IMR-90 (cell line): ENCODE results near the gene PITPNC1. TPM values are rescaled to one million over a fixed set of nuclear protein-coding genes. Genes with fewer than 3 reads are reported as not detected.

Experiments
- ATAC-seq: fragments of 200-7000 bp; cut with Tn5 transposase; 2 replicates; pipeline ENCODE4 v1.9.1; 2020; ENCODE audit warnings: low read depth, mild to moderate bottlenecking, moderate library complexity
- BruUV-seq: library from RNA; stranded (reverse); fragments of 400-500 nt; replicated peaks from 2 replicates; lab custom pipeline; 2021; lab: Mats Ljungman, UMichigan
- CTCF ChIA-PET: fragments of 300-600 bp; formaldehyde crosslinking; extraction: SDS; loops from one replicate; lab custom pipeline; 2021; ENCODE audit warnings: antibody characterized with exemption; lab: Yijun Ruan, JAX
- POLR2A ChIA-PET: fragments of 300-600 bp; sonication (Branson Sonifier 250); formaldehyde crosslinking; loops from one replicate; lab custom pipeline; 2022; ENCODE audit warnings: antibody characterized with exemption; ENCODE audit not compliant: unreplicated experiment; lab: Charles Lee
- DNase-seq: peaks from one replicate; pipeline ENCODE4 v3.0.0; 2013
- H2AFZ ChIP-seq: replicated peaks from 2 replicates; pipeline ENCODE3; 2013; ENCODE audit warnings: low read length, mild to moderate bottlenecking; ENCODE audit not compliant: poor library complexity
- H2AK5ac ChIP-seq: 2 replicates; pipeline ENCODE4 v1.6.1; 2013; ENCODE audit warnings: low read depth, low read length, inconsistent platforms
- H2AK9ac ChIP-seq: replicated peaks from 2 replicates; pipeline ENCODE3; 2013; ENCODE audit warnings: mild to moderate bottlenecking, low read depth, low read length, moderate library complexity; ENCODE audit not compliant: poor library complexity
- H2BK120ac ChIP-seq: 2 replicates; pipeline ENCODE4 v1.6.1; 2013; ENCODE audit warnings: low read depth, low read length, inconsistent platforms
- H2BK15ac ChIP-seq: 3 replicates; pipeline ENCODE4 v1.6.1; 2013; ENCODE audit warnings: low read depth, low read length, inconsistent platforms
- H2BK20ac ChIP-seq: 2 replicates; pipeline ENCODE4 v1.6.1; 2013; ENCODE audit warnings: low read depth, mild to moderate bottlenecking, inconsistent platforms, low read length, moderate library complexity
- H2BK5ac ChIP-seq: 2 replicates; pipeline ENCODE4 v1.6.1; 2013; ENCODE audit warnings: mild to moderate bottlenecking, low read depth, low read length, inconsistent platforms; ENCODE audit not compliant: poor library complexity, severe bottlenecking
- H3K14ac ChIP-seq: replicated peaks from 2 replicates; pipeline ENCODE4 v1.6.1; 2013; ENCODE audit warnings: low read depth, low read length, inconsistent platforms
- H3K18ac ChIP-seq: 2 replicates; pipeline ENCODE4 v1.6.1; 2013; ENCODE audit warnings: low read depth, low read length, control low read depth
- H3K23ac ChIP-seq: 2 replicates; pipeline ENCODE4 v1.6.1; 2013; ENCODE audit warnings: low read depth, low read length, inconsistent platforms
- H3K27ac ChIP-seq: 2 replicates; pipeline ENCODE4 v1.5.1; 2013; ENCODE audit warnings: mild to moderate bottlenecking, control low read depth, low read length; ENCODE audit not compliant: insufficient read depth
- H3K27me3 ChIP-seq: 2 replicates; pipeline ENCODE4 v1.6.1; 2013; ENCODE audit warnings: low read length; ENCODE audit not compliant: control insufficient read depth, insufficient read depth
- H3K36me3 ChIP-seq: 2 replicates; pipeline ENCODE4 v1.6.1; 2013; ENCODE audit warnings: low read length, mixed read lengths; ENCODE audit not compliant: control insufficient read depth, insufficient read depth
- H3K4ac ChIP-seq: 2 replicates; pipeline ENCODE4 v1.6.1; 2013; ENCODE audit warnings: low read depth, low read length, inconsistent platforms
- H3K4me1 ChIP-seq: 2 replicates; pipeline ENCODE4 v1.6.1; 2013; ENCODE audit warnings: low read length, mixed read lengths; ENCODE audit not compliant: control insufficient read depth, insufficient read depth
- H3K4me2 ChIP-seq: 2 replicates; pipeline ENCODE4 v1.6.1; 2013; ENCODE audit warnings: low read depth, mild to moderate bottlenecking, control low read depth, low read length, moderate library complexity
- H3K4me3 ChIP-seq: 2 replicates; pipeline ENCODE4 v1.5.1; 2013; ENCODE audit warnings: low read depth, mild to moderate bottlenecking, control low read depth, low read length, moderate library complexity; ENCODE audit not compliant: insufficient read depth
- H3K56ac ChIP-seq: 2 replicates; pipeline ENCODE4 v1.6.1; 2013; ENCODE audit warnings: low read length, inconsistent platforms; ENCODE audit not compliant: insufficient read depth; ENCODE audit errors: extremely low read depth
- H3K79me1 ChIP-seq, 2 experiments: 2 replicates each; pipeline ENCODE4 v1.6.1; 2013; ENCODE audit warnings: low read length in 2 of 2, inconsistent platforms in 1 of 2, low read depth in 1 of 2
- H3K9ac ChIP-seq: 2 replicates; pipeline ENCODE4 v1.6.1; 2013; ENCODE audit warnings: low read depth, low read length, control low read depth
- H3K9me1 ChIP-seq: 2 replicates; pipeline ENCODE4 v1.6.1; 2013; ENCODE audit warnings: low read length, inconsistent platforms; ENCODE audit not compliant: insufficient read depth
- H3K9me3 ChIP-seq: 2 replicates; pipeline ENCODE4 v1.6.1; 2013; ENCODE audit warnings: low read length; ENCODE audit not compliant: control insufficient read depth, insufficient read depth
- H4K20me1 ChIP-seq: 2 replicates; pipeline ENCODE4 v1.6.1; 2013; ENCODE audit warnings: low read length, inconsistent platforms; ENCODE audit not compliant: insufficient read depth
- H4K5ac ChIP-seq: 2 replicates; pipeline ENCODE4 v1.6.1; 2013; ENCODE audit warnings: mild to moderate bottlenecking, low read depth, low read length, control low read depth
- H4K8ac ChIP-seq, 2 experiments: 2 replicates each; pipeline ENCODE4 v1.6.1; 2013; ENCODE audit warnings: low read depth in 2 of 2, low read length in 2 of 2, control low read depth in 1 of 2, inconsistent platforms in 1 of 2
- H4K91ac ChIP-seq: 2 replicates; pipeline ENCODE4 v1.6.1; 2013; ENCODE audit warnings: low read depth, low read length, inconsistent platforms; ENCODE audit not compliant: insufficient read depth
- FOS ChIP-seq: fragments of 150-350 bp; IDR thresholded peaks from 2 replicates; pipeline ENCODE4 v1.6.1; 2016; ENCODE audit warnings: low read depth, low read length
- MAFK ChIP-seq: IDR thresholded peaks from 2 replicates; pipeline ENCODE4 v1.6.1; 2012; ENCODE audit warnings: low read depth, low read length, improper control_type of control experiment
- MAZ ChIP-seq: IDR thresholded peaks from 2 replicates; pipeline ENCODE4 v1.6.1; 2012; ENCODE audit warnings: low read depth, mild to moderate bottlenecking, low read length, improper control_type of control experiment, moderate library complexity, borderline replicate concordance
- POLR2A ChIP-seq: IDR thresholded peaks from 2 replicates; pipeline ENCODE4 v1.6.1; 2012; ENCODE audit warnings: mild to moderate bottlenecking, low read depth, low read length
- RCOR1 ChIP-seq: IDR thresholded peaks from 2 replicates; pipeline ENCODE4 v1.6.1; 2012; ENCODE audit warnings: mild to moderate bottlenecking, low read length, improper control_type of control experiment; ENCODE audit not compliant: insufficient replicate concordance
- SMC3 ChIP-seq: fragments of 150-350 bp; IDR thresholded peaks from 2 replicates; pipeline ENCODE4 v1.6.1; 2016; ENCODE audit warnings: low read depth, mild to moderate bottlenecking, antibody characterized with exemption, low read length, moderate library complexity
- WGBS, 2 experiments: methylation state at CpG; one replicate each; pipeline versions ENCODE4 v1.1.5 to v1.1.7; 2013; ENCODE audit warnings: missing lambda C conversion rate in 2 of 2; ENCODE audit not compliant: insufficient read length in 1 of 2; ENCODE audit errors: extremely low coverage in 2 of 2; 5-methylcytosine and 5-hydroxymethylcytosine counted together
- dilution Hi-C: fragments of 300-500 bp; cut with HindIII; formaldehyde crosslinking; loops from one replicate; pipeline ENCODE4 v1.14.3; 2018; ENCODE audit warnings: low sequenced_read_pairs; ENCODE audit not compliant: unreplicated experiment
- in situ Hi-C: fragments of 300-500 bp; cut with MboI; formaldehyde crosslinking; loops from 3 replicates; pipeline ENCODE4 v1.14.3; 2019; ENCODE audit warnings: low sequenced_read_pairs, inconsistent platforms, mixed read lengths
- intact Hi-C: fragments of 100-400 bp; cut with micrococcal nuclease; formaldehyde crosslinking; loops from 2 replicates; pipeline ENCODE4 v1.10.0; 2022
- polyA plus RNA-seq, 3 experiments: library from polyadenylated mRNA; depleted of rRNA; stranded (reverse); fragments of >200 nt; gene quantifications; 2 replicates each; pipeline ENCODE4 v1.2.3, GENCODE V29; 2012; ENCODE audit warnings: low replicate concordance in 1 of 3
- total RNA-seq: library from RNA; depleted of rRNA; stranded (reverse); fragments of >200 nt; gene quantifications from 2 replicates; pipeline ENCODE4 v1.2.3, GENCODE V29; 2012

The PITPNC1 gene
- total and polyA plus RNA-seq, 2 of the 4 experiments (the other 2 are of a cell fraction): 4.1 TPM

DNA sequence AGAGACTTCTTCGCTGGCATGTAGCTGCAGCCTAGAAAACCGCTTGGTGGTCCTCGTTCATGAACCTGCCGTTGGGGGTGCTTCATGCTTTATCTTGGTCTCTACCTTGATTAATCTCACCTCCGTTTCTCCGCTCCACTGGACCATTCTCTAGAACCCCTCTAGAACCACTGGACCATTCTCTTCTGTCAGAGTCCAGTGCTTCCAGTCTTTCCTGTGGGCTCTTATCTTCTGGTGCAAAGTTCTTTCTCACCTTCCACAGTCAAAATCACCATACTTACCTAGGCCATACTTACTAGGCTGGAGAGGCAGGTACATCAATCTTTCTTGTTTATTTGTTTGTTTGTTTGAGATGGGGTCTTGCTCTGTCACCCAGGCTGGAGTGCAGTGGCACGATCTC is 71.4 kb downstream of the PITPNC1 start:
- WGBS, 2 experiments: 98% methylated on average over 6 of the region's 7 CpGs; no CpG with 5 or more reads in 1 of the 2 experiments
- Histone ChIP-seq H3K27ac (no peak overlapping the region), H3K9me1 (no peaks in the 10 kb centered on the region), H2AFZ (no peak overlapping the region), H2AK5ac (no peak overlapping the region), H4K8ac (no peak overlapping the region), H3K56ac (no peak overlapping the region), H4K5ac (no peak overlapping the region), H2BK120ac (no peak overlapping the region), H3K4me3 (no peak overlapping the region), H3K9ac (no peak overlapping the region), H3K23ac (no peak overlapping the region), H3K4me1 (no peaks in the 10 kb centered on the region), H2BK5ac (no peak overlapping the region), H3K4me2 (no peak overlapping the region), H4K91ac (no peak overlapping the region), H3K79me1 (peaks cover 8 to 10% of the 10 kb centered on the region in 2 experiments; a peak in 2 of 4 replicates), H3K27me3 (no peaks in the 10 kb centered on the region), H3K18ac (no peak overlapping the region), H3K14ac (no peak overlapping the region), H2BK20ac (no peak overlapping the region), H3K4ac (no peak overlapping the region), H4K20me1 (no peaks in the 10 kb centered on the region), H3K9me3 (no peaks in the 10 kb centered on the region), H3K36me3 (no peaks in the 10 kb centered on the region), H2BK15ac (no peak overlapping the region), H2AK9ac (no peak overlapping the region)
- TF ChIP-seq MAFK (no peak), MAZ (no peak), FOS (no peak), RCOR1 (no peak), POLR2A (no peak), SMC3 (no peak)
- ChIA-PET CTCF (no interaction called here), POLR2A (no interaction called here)
- intact Hi-C loops: no loop called here
- BruUV-seq: no TSS peak
- dilution Hi-C loops: no loop called here
- ATAC-seq (no peak), DNase-seq (no peak)
- in situ Hi-C loops: no loop called here
